HCT116 (cell line): ENCODE data around the gene DOC2A.

Source experiments
- EGR1 ChIP-seq: IDR thresholded peaks from 2 replicates; pipeline ENCODE4 v1.6.1; 2012; ENCODE audit warnings: low read depth
- ELF1 ChIP-seq: IDR thresholded peaks from 2 replicates; pipeline ENCODE4 v1.6.1; 2012; ENCODE audit warnings: low read depth, borderline replicate concordance
- EZH2 ChIP-seq: fragments of 200-600 bp; sonication (generic); IDR thresholded peaks from 2 replicates; pipeline ENCODE4 v1.6.1; 2017; ENCODE audit warnings: antibody characterized with exemption, mixed run types
- FOSL1 ChIP-seq: IDR thresholded peaks from 2 replicates; pipeline ENCODE4 v1.6.1; 2012; ENCODE audit warnings: low read depth
- POLR2A ChIP-seq: IDR thresholded peaks from 2 replicates; pipeline ENCODE4 v1.7.0; 2011; ENCODE audit warnings: borderline replicate concordance; ENCODE audit not compliant: insufficient read depth, insufficient read length; ENCODE audit errors: extremely low read depth
- POLR2AphosphoS5 ChIP-seq: IDR thresholded peaks from 2 replicates; pipeline ENCODE4 v1.6.1; 2011; ENCODE audit warnings: mild to moderate bottlenecking, low read depth, low read length, moderate library complexity
- RAD21 ChIP-seq: IDR thresholded peaks from 2 replicates; pipeline ENCODE4 v1.6.1; 2012; ENCODE audit warnings: low read depth, mild to moderate bottlenecking
- SIN3A ChIP-seq: IDR thresholded peaks from 2 replicates; pipeline ENCODE4 v1.6.1; 2012; ENCODE audit warnings: low read depth
- SP1 ChIP-seq: IDR thresholded peaks from 2 replicates; pipeline ENCODE4 v1.6.1; 2012; ENCODE audit warnings: low read depth
- SRF ChIP-seq: IDR thresholded peaks from 2 replicates; pipeline ENCODE4 v1.6.1; 2012; ENCODE audit warnings: low read depth
- TF ChIP-seq, protein P1 (sequence below), 3 experiments: fragments of 200-600 bp in 1 of 3; sonication (generic) in 1 of 3; IDR thresholded peaks in 2 of 3; conservative IDR thresholded peaks in 1 of 3; 2 replicates each; pipeline ENCODE4 v1.5.1; 2012 to 2017; ENCODE audit warnings: low read depth in 2 of 3, low read length in 2 of 3, antibody characterized with exemption in 1 of 3, borderline replicate concordance in 1 of 3, control low read depth in 1 of 3, mild to moderate bottlenecking in 1 of 3, mixed read lengths in 1 of 3, mixed run types in 1 of 3, moderate library complexity in 1 of 3; ENCODE audit not compliant: insufficient read depth in 1 of 3
- TF ChIP-seq, protein P2 (sequence below): IDR thresholded peaks from 2 replicates; pipeline ENCODE4 v1.6.1; 2012
- TF ChIP-seq, protein P3 (sequence below): IDR thresholded peaks from 2 replicates; pipeline ENCODE4 v1.6.1; 2012
- TF ChIP-seq, protein P4 (sequence below): IDR thresholded peaks from 2 replicates; pipeline ENCODE4 v1.6.1; 2011; ENCODE audit warnings: mild to moderate bottlenecking, low read length, moderate library complexity; ENCODE audit not compliant: insufficient replicate concordance; ENCODE audit errors: extremely low read depth

DNA sequence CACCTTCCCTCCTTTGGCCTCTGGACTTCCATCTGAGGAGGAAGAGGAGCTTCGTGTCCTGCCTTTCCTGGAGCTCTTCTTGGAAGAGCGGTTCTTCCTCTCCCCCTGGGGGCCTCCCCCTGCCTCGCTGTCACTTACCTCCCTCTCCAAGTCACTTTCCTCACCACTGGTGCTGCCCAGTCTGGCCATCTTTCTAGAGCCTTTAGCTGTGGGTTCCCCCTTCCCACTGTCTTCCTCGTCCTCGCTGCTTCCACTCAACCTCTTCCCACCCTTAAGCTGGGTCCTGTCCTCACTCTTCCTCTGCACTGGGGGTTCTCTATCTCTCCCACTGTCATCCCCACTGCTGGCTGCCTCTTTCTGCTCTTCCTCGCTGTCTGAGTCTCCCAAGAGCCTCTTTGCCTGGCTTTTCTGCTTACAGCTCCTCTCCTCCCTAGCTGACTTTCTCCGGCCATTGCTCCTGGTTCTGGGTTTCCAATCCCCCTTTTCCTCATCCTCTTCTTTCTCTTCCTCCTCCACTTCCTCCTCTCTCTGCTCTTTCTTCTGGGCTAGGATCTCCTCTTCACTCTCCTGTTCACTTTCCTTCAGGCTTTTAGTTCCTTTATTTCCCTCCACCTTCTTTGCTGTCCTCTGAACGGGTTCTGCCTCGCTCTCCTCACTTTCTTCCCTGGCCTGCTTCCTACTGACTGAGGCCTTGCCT, 16.8 kb downstream of the DOC2A start:
- no peak for TF ChIP-seq EGR1
- TF ChIP-seq, protein P1, sequence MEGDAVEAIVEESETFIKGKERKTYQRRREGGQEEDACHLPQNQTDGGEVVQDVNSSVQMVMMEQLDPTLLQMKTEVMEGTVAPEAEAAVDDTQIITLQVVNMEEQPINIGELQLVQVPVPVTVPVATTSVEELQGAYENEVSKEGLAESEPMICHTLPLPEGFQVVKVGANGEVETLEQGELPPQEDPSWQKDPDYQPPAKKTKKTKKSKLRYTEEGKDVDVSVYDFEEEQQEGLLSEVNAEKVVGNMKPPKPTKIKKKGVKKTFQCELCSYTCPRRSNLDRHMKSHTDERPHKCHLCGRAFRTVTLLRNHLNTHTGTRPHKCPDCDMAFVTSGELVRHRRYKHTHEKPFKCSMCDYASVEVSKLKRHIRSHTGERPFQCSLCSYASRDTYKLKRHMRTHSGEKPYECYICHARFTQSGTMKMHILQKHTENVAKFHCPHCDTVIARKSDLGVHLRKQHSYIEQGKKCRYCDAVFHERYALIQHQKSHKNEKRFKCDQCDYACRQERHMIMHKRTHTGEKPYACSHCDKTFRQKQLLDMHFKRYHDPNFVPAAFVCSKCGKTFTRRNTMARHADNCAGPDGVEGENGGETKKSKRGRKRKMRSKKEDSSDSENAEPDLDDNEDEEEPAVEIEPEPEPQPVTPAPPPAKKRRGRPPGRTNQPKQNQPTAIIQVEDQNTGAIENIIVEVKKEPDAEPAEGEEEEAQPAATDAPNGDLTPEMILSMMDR (IDR thresholded peaks at IDR 0.05 in 2 of 3, conservative IDR thresholded peaks at IDR 0.05 in 1 of 3; ENCODE audit: borderline replicate concordance in 1 of 3, insufficient read depth in 1 of 3, low read depth in 2 of 3, low read length in 2 of 3): no peak
- TF ChIP-seq, protein P2, sequence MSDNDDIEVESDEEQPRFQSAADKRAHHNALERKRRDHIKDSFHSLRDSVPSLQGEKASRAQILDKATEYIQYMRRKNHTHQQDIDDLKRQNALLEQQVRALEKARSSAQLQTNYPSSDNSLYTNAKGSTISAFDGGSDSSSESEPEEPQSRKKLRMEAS: no peak
- TF ChIP-seq ELF1: no peak
- no peak for TF ChIP-seq POLR2AphosphoS5
- TF ChIP-seq EZH2: no peak
- no peak for TF ChIP-seq SIN3A
- TF ChIP-seq POLR2A: no peak
- TF ChIP-seq, protein P3, sequence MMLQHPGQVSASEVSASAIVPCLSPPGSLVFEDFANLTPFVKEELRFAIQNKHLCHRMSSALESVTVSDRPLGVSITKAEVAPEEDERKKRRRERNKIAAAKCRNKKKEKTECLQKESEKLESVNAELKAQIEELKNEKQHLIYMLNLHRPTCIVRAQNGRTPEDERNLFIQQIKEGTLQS: no peak
- TF ChIP-seq FOSL1: no peak
- TF ChIP-seq, protein P4, sequence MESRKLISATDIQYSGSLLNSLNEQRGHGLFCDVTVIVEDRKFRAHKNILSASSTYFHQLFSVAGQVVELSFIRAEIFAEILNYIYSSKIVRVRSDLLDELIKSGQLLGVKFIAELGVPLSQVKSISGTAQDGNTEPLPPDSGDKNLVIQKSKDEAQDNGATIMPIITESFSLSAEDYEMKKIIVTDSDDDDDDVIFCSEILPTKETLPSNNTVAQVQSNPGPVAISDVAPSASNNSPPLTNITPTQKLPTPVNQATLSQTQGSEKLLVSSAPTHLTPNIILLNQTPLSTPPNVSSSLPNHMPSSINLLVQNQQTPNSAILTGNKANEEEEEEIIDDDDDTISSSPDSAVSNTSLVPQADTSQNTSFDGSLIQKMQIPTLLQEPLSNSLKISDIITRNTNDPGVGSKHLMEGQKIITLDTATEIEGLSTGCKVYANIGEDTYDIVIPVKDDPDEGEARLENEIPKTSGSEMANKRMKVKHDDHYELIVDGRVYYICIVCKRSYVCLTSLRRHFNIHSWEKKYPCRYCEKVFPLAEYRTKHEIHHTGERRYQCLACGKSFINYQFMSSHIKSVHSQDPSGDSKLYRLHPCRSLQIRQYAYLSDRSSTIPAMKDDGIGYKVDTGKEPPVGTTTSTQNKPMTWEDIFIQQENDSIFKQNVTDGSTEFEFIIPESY: no peak
- TF ChIP-seq SRF: no peak
- no peak for TF ChIP-seq RAD21
- no peak for TF ChIP-seq SP1
